Kidney epithelial cell (primary cell): Measurements from ENCODE around the gene TMTC1. TPM values are rescaled to one million over a fixed set of nuclear protein-coding genes. Genes with fewer than 3 reads are reported as not detected.

Experiments
- DNase-seq: peaks from one replicate; pipeline ENCODE4 v3.0.0-alpha.2; 2010; ENCODE audit warnings: low read depth
- H3K27me3 ChIP-seq: 2 replicates; pipeline ENCODE4 v1.6.0; 2011; ENCODE audit warnings: low read length; ENCODE audit not compliant: control insufficient read depth, insufficient read depth
- H3K36me3 ChIP-seq: 2 replicates; pipeline ENCODE4 v1.5.1; 2011; ENCODE audit warnings: low read length; ENCODE audit not compliant: control insufficient read depth, insufficient read depth
- H3K4me3 ChIP-seq: 2 replicates; pipeline ENCODE4 v1.5.1; 2011; ENCODE audit warnings: low read depth, mild to moderate bottlenecking, control low read depth, low read length
- CTCF ChIP-seq: IDR thresholded peaks from 2 replicates; pipeline ENCODE4 v1.5.1; 2011; ENCODE audit warnings: mild to moderate bottlenecking, moderate library complexity, low read length, control low read depth, inconsistent platforms; ENCODE audit not compliant: insufficient read depth, poor library complexity, severe bottlenecking
- total RNA-seq: library from RNA; depleted of rRNA; stranded (reverse); fragments of >200 nt; gene quantifications from 2 replicates; pipeline ENCODE4 v1.2.3, GENCODE V29; 2015

The TMTC1 gene
- total RNA-seq, 1 donor from 2014 or later = 1.6 TPM

GRCh38 chr12:29572464-29572863 lies 211.3 kb downstream of the TMTC1 start:
- Histone ChIP-seq H3K4me3 (no peak overlapping the region), H3K27me3 (no peaks in the 10 kb centered on the region), H3K36me3 (no peaks in the 10 kb centered on the region)
- TF ChIP-seq CTCF = no peak
- DNase-seq = no peak

GRCh38 chr12:29569132-29569757 lies 214.5 kb downstream of the TMTC1 start:
- DNase-seq = no peak
- no peak for TF ChIP-seq CTCF
- no peaks in the 10 kb centered on the region for H3K27me3 ChIP-seq
- H3K4me3 ChIP-seq = no peak overlapping the region
- H3K36me3 ChIP-seq = no peaks in the 10 kb centered on the region

GRCh38 chr12:29566441-29566840 lies 217.3 kb downstream of the TMTC1 start:
- no peak for DNase-seq
- Histone ChIP-seq H3K4me3 (no peak overlapping the region), H3K27me3 (no peaks in the 10 kb centered on the region), H3K36me3 (no peaks in the 10 kb centered on the region)
- TF ChIP-seq CTCF = no peak

GRCh38 chr12:29565727-29566126 lies 218.0 kb downstream of the TMTC1 start:
- TF ChIP-seq CTCF = no peak
- H3K4me3 ChIP-seq = no peak overlapping the region

GRCh38 chr12:29564925-29565324 lies 218.8 kb downstream of the TMTC1 start:
- Histone ChIP-seq H3K4me3 (no peak overlapping the region), H3K36me3 (no peaks in the 10 kb centered on the region), H3K27me3 (no peaks in the 10 kb centered on the region)
- DNase-seq = no peak
- no peak for TF ChIP-seq CTCF

More at GRCh38 chr12:29565727-29566126, 218.0 kb downstream of the TMTC1 start:
- no peak for DNase-seq
- Histone ChIP-seq H3K36me3 (no peaks in the 10 kb centered on the region), H3K27me3 (no peaks in the 10 kb centered on the region)

- H3K36me3 ChIP-seq = no peaks in the 10 kb centered on the region
- no peak for DNase-seq
- TF ChIP-seq CTCF = no peak
Measured at GRCh38 chr12:29563636-29564035, 220.1 kb downstream of the TMTC1 start.

More at GRCh38 chr12:29563636-29564035, 220.1 kb downstream of the TMTC1 start:
- Histone ChIP-seq H3K27me3 (no peaks in the 10 kb centered on the region), H3K4me3 (no peak overlapping the region)
